Measurements from ENCODE around the gene ENHO. TPM values are rescaled to one million over a fixed set of nuclear protein-coding genes. Genes with fewer than 3 reads are reported as not detected.
"Not testable (repeated sequence)": the region's sequence is repeated elsewhere in the genome, so short reads cannot be mapped to it uniquely, and the experiment has no call there.

ENHO gene
- total RNA-seq, 2 experiments from 2014 or later: 0.26 to 0.36 TPM

DNA sequence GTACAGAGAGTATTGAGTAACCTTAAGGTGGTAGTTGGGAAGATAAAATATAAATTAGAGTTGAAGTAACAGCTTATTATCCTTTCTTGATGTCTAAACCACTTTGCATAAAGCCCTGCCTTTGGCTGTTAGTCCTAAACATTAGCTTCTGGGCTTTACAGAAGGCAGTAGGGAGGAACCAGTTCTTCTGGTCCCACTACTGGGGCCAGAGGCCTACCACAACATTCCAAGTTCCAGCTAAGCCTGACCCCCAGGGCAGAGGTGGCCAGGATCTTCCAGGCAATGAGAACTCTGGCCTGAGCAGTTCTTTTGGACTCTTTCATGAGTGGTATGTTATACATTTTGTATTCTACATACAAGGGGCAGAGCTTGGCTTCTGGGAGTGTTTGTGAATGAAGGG is 38.1 kb downstream of the ENHO start:
- peaks cover 18% of the 10 kb centered on the region for H3K27me3 Mint-ChIP-seq
- ChIA-PET POLR2A (no interaction called here), CTCF (no interaction called here)
- intact Hi-C loops (cut with micrococcal nuclease): no loop called here
- H3K9me3 Mint-ChIP-seq: no peaks in the 10 kb centered on the region
- no peak overlapping the region for H3K4me3 Mint-ChIP-seq
- H3K4me1 Mint-ChIP-seq (ENCODE audit: low read depth): peaks cover 2% of the 10 kb centered on the region
- no peak overlapping the region for H3K27ac Mint-ChIP-seq
- DNase-seq: no peak
- H3K36me3 Mint-ChIP-seq: no peaks in the 10 kb centered on the region

DNA sequence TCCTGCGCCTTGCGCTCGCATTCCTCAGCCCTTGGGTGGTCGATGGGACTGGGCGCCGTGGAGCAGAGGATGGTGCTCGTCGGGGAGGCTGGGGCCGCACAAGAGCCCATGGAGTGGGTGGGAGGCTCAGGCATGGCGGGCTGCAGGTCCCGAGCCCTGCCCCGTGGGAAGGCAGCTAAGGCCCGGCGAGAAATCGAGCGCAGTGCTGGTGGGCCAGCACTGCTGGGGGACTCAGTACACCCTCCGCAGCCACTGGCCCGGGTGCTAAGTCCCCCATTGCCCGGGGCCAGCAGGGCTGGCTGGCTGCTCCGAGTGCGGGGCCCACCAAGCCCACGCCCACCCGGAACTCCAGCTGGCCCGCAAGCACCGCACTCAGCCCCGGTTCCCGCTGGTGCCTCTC is 40.0 kb downstream of the ENHO start:
- H3K36me3 Mint-ChIP-seq; H3K27ac Mint-ChIP-seq; H3K27me3 Mint-ChIP-seq; H3K4me1 Mint-ChIP-seq (ENCODE audit: low read depth); H3K9me3 Mint-ChIP-seq; H3K4me3 Mint-ChIP-seq; CTCF ChIA-PET; DNase-seq; POLR2A ChIA-PET; intact Hi-C loops (cut with micrococcal nuclease): not testable (repeated sequence)

GRCh38 chr9:34481620-34482019 is 41.2 kb downstream of the ENHO start:
- H3K36me3 Mint-ChIP-seq; CTCF ChIA-PET; POLR2A ChIA-PET; H3K9me3 Mint-ChIP-seq; H3K4me1 Mint-ChIP-seq (ENCODE audit: low read depth); H3K27ac Mint-ChIP-seq; DNase-seq; H3K4me3 Mint-ChIP-seq; intact Hi-C loops (cut with micrococcal nuclease); H3K27me3 Mint-ChIP-seq: not testable (repeated sequence)

DNA sequence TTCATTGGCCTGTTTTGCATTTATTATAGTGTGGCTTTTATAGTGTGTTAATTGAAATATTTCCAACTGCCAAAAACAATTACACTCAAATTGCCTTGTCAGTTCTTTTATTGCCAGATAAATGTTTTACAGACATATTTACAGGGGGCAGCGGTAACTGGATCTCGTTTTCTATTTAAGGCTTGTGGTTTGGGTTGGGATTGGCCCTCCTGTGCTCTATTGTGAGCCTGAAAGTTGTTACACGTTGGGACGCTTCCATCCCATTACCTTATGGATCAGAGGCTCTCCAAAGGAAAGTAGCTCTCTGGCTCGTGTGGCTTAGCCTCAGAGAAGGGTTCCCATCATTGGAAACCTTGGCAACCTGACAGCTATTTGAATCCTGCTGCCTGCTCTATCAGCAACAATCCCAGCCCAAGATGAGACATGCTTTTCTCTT is 43.3 kb downstream of the ENHO start:
- Mint-ChIP-seq H3K4me3 (no peak overlapping the region), H3K9me3 (no peaks in the 10 kb centered on the region), H3K36me3 (no peaks in the 10 kb centered on the region), H3K27ac (no peak overlapping the region), H3K4me1 (ENCODE audit: low read depth) (no peaks in the 10 kb centered on the region), H3K27me3 (peaks cover 4% of the 10 kb centered on the region)
- DNase-seq: no peak
- ChIA-PET CTCF (no interaction called here), POLR2A (no interaction called here)
- intact Hi-C loops (cut with micrococcal nuclease): no loop called here

GRCh38 chr9:34477541-34477940 is 45.2 kb downstream of the ENHO start:
- Mint-ChIP-seq H3K4me3 (no peak overlapping the region), H3K4me1 (ENCODE audit: low read depth) (no peaks in the 10 kb centered on the region), H3K36me3 (no peaks in the 10 kb centered on the region), H3K27ac (no peak overlapping the region), H3K9me3 (no peaks in the 10 kb centered on the region), H3K27me3 (peaks cover 4% of the 10 kb centered on the region)
- POLR2A ChIA-PET: no interaction called here
- CTCF ChIA-PET: no interaction called here
- no peak for DNase-seq
- intact Hi-C loops (cut with micrococcal nuclease): no loop called here

DNA sequence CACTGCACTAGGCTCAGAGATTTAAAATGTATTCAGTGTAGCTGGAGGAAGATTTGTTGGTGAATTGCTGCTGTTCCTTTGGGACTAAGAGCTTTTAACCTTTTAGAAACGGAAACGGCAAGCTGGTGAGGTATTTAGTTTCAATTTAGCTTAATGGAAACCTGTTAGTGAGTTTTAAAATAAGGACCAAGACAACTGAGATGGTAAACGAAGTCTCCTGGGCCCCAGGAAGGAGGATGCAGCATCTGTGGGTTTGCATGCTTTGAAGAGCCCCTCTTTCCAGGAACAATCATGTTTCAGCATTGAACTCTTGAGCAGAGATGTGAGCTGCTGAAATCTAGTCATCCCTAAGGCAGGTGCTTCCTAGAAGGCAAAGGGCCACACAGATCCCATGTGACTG is 47.7 kb downstream of the ENHO start:
- Mint-ChIP-seq H3K36me3 (no peaks in the 10 kb centered on the region), H3K27ac (no peak overlapping the region), H3K9me3 (no peaks in the 10 kb centered on the region), H3K4me3 (no peak overlapping the region), H3K4me1 (ENCODE audit: low read depth) (no peaks in the 10 kb centered on the region), H3K27me3 (peaks cover 2% of the 10 kb centered on the region)
- intact Hi-C loops (cut with micrococcal nuclease): no loop called here
- POLR2A ChIA-PET: no interaction called here
- CTCF ChIA-PET: interaction anchor here (0.8 to 2.1 kb wide), 3 partner anchors 39 to 129 kb away, joined by 3 to 6 read pairs (median 4); no protein-coding TSS in a partner anchor
- no peak for DNase-seq

Other genes starting within 250 kb of the ENHO start
- 1 to 10 TPM; 5.6 to 5.7 TPM for gene KIF24, start 193.7 kb downstream of the ENHO start, total RNA-seq
- gene NUDT2, start 193.4 kb downstream of the ENHO start, total RNA-seq: 10 to 100 TPM; 42.4 to 43.3 TPM
- 1 to 10 TPM; 1.9 to 2.9 TPM for gene MYORG, start 146.1 kb downstream of the ENHO start, total RNA-seq
- gene FAM219A, start 64.4 kb downstream of the ENHO start, total RNA-seq: 10 to 100 TPM; 13.3 to 13.8 TPM
- under 1 TPM; 0.19 to 0.69 TPM for gene DNAI1, start 64.2 kb downstream of the ENHO start, total RNA-seq
- gene CNTFR, start 66.7 kb upstream of the ENHO start, total RNA-seq: not detected
- 10 to 100 TPM; 29.3 to 31.1 TPM for gene RPP25L, start 89.1 kb upstream of the ENHO start, total RNA-seq
- gene DCTN3, start 97.5 kb upstream of the ENHO start, total RNA-seq: 10 to 100 TPM; 85.3 to 87.3 TPM
- gene ARID3C, start 106.1 kb upstream of the ENHO start, total RNA-seq: under 1 TPM; 0.14 to 0.17 TPM
- gene SIGMAR1, start 114.8 kb upstream of the ENHO start, total RNA-seq: 10 to 100 TPM; 65.9 to 67.6 TPM
- gene GALT, start 123.7 kb upstream of the ENHO start, total RNA-seq: 10 to 100 TPM; 56.0 to 59.2 TPM
- 10 to 100 TPM; 19.3 to 22.1 TPM for gene IL11RA, start 129.2 kb upstream of the ENHO start, total RNA-seq
- under 1 TPM in 1 of 2 experiments, not detected in 1; 0.80 TPM for gene CCL27, start 139.7 kb upstream of the ENHO start, total RNA-seq
- gene CCL19, start 168.3 kb upstream of the ENHO start, total RNA-seq: not detected
- not detected for gene CCL21, start 187.1 kb upstream of the ENHO start, total RNA-seq